Loucy (cell line): ENCODE measurements around the gene RSPO4.

Experiments used
- H2AFZ ChIP-seq: fragments of 200-600 bp; sonication (generic); 2 replicates; pipeline ENCODE4 v1.6.0; 2016; ENCODE audit warnings: antibody characterized with exemption, mild to moderate bottlenecking, low read length, moderate library complexity
- H3F3A ChIP-seq: fragments of 200-600 bp; 2 replicates; pipeline ENCODE4 v1.6.0; 2016; ENCODE audit warnings: antibody characterized with exemption, low read depth, mild to moderate bottlenecking
- H3K27me3 ChIP-seq: fragments of 200-600 bp; sonication (generic); 2 replicates; pipeline ENCODE4 v1.6.1; 2014; ENCODE audit warnings: low read length, mild to moderate bottlenecking; ENCODE audit not compliant: insufficient read depth, poor library complexity, severe bottlenecking
- H3K36me3 ChIP-seq: fragments of 200-600 bp; sonication (generic); 2 replicates; pipeline ENCODE4 v1.6.1; 2016; ENCODE audit warnings: low read length; ENCODE audit not compliant: insufficient read depth
- H3K4me1 ChIP-seq: fragments of 200-600 bp; sonication (generic); 2 replicates; pipeline ENCODE4 v1.5.1; 2014; ENCODE audit warnings: low read length, mild to moderate bottlenecking; ENCODE audit not compliant: insufficient read depth, poor library complexity, severe bottlenecking
- H3K4me2 ChIP-seq: fragments of 200-600 bp; sonication (generic); 2 replicates; pipeline ENCODE4 v1.6.0; 2014; ENCODE audit warnings: antibody characterized with exemption, low read length, low read depth, mild to moderate bottlenecking; ENCODE audit not compliant: poor library complexity, severe bottlenecking
- H3K4me3 ChIP-seq: fragments of 200-600 bp; sonication (generic); 2 replicates; pipeline ENCODE4 v1.5.1; 2014; ENCODE audit warnings: low read length, mild to moderate bottlenecking, mixed read lengths; ENCODE audit not compliant: poor library complexity, severe bottlenecking
- H3K79me2 ChIP-seq: fragments of 200-600 bp; sonication (generic); 2 replicates; pipeline ENCODE4 v1.6.1; 2014; ENCODE audit warnings: low read length; ENCODE audit not compliant: insufficient read depth
- H3K9ac ChIP-seq: fragments of 200-600 bp; sonication (generic); 2 replicates; pipeline ENCODE4 v1.6.0; 2014; ENCODE audit warnings: mild to moderate bottlenecking, low read depth, low read length, moderate library complexity; ENCODE audit not compliant: poor library complexity, severe bottlenecking
- H3K9me2 ChIP-seq: fragments of 200-600 bp; sonication (generic); replicated peaks from 2 replicates; pipeline ENCODE4 v1.6.1; 2016; ENCODE audit warnings: low read depth, low read length, mixed read lengths
- H3K9me3 ChIP-seq: fragments of 200-600 bp; sonication (generic); 2 replicates; pipeline ENCODE4 v1.6.1; 2014; ENCODE audit warnings: mild to moderate bottlenecking, antibody characterized with exemption, low read length, low read depth; ENCODE audit not compliant: insufficient read depth
- H4K20me1 ChIP-seq: fragments of 200-600 bp; sonication (generic); 2 replicates; pipeline ENCODE4 v1.6.0; 2014; ENCODE audit warnings: antibody characterized with exemption, low read length, mild to moderate bottlenecking; ENCODE audit not compliant: insufficient read depth, poor library complexity, severe bottlenecking
- CTCF ChIP-seq: fragments of 200-600 bp; sonication (generic); conservative IDR thresholded peaks from 2 replicates; pipeline ENCODE4 v1.5.1; 2014; ENCODE audit warnings: mild to moderate bottlenecking, antibody characterized with exemption, low read length
- EZH2phosphoT487 ChIP-seq: fragments of 200-600 bp; IDR thresholded peaks from 2 replicates; pipeline ENCODE4 v1.6.1; 2018; ENCODE audit warnings: antibody characterized with exemption, mild to moderate bottlenecking, moderate library complexity, borderline replicate concordance

Gene RSPO4

GRCh38 chr20:921068-921467 lies 81.0 kb downstream of the RSPO4 start:
- Histone ChIP-seq H3K9ac (no peak overlapping the region), H3K79me2 (no peaks in the 10 kb centered on the region), H4K20me1 (no peaks in the 10 kb centered on the region), H3K4me3 (no peak overlapping the region), H3F3A (no peaks in the 10 kb centered on the region), H3K36me3 (no peaks in the 10 kb centered on the region), H2AFZ (no peak overlapping the region), H3K4me1 (no peaks in the 10 kb centered on the region), H3K9me2 (no peaks in the 10 kb centered on the region), H3K9me3 (no peaks in the 10 kb centered on the region), H3K4me2 (no peak overlapping the region), H3K27me3 (no peaks in the 10 kb centered on the region)
- no peak for TF ChIP-seq CTCF
- TF ChIP-seq EZH2phosphoT487, result no peak

GRCh38 chr20:920311-920710 lies 81.8 kb downstream of the RSPO4 start:
- H3K79me2 ChIP-seq, result no peaks in the 10 kb centered on the region
- H3K4me3 ChIP-seq, result no peak overlapping the region
- H3K9ac ChIP-seq, result no peak overlapping the region
- no peak overlapping the region for H3K4me2 ChIP-seq
- TF ChIP-seq EZH2phosphoT487, result no peak
- no peak for TF ChIP-seq CTCF
- H3K36me3 ChIP-seq, result no peaks in the 10 kb centered on the region
- H3K27me3 ChIP-seq, result no peaks in the 10 kb centered on the region
- no peaks in the 10 kb centered on the region for H3K9me2 ChIP-seq
- no peaks in the 10 kb centered on the region for H4K20me1 ChIP-seq
- no peaks in the 10 kb centered on the region for H3K4me1 ChIP-seq
- H3K9me3 ChIP-seq, result no peaks in the 10 kb centered on the region
- H3F3A ChIP-seq, result no peaks in the 10 kb centered on the region
- H2AFZ ChIP-seq, result no peak overlapping the region

GRCh38 chr20:919491-919916 lies 82.6 kb downstream of the RSPO4 start:
- H3K9me3 ChIP-seq, result no peaks in the 10 kb centered on the region
- H3K27me3 ChIP-seq, result no peaks in the 10 kb centered on the region
- no peaks in the 10 kb centered on the region for H4K20me1 ChIP-seq
- no peaks in the 10 kb centered on the region for H3K4me1 ChIP-seq
- TF ChIP-seq CTCF, result no peak
- TF ChIP-seq EZH2phosphoT487, result no peak
- no peaks in the 10 kb centered on the region for H3F3A ChIP-seq
- no peaks in the 10 kb centered on the region for H3K36me3 ChIP-seq
- no peak overlapping the region for H3K9ac ChIP-seq
- no peak overlapping the region for H2AFZ ChIP-seq
- no peak overlapping the region for H3K4me3 ChIP-seq
- H3K79me2 ChIP-seq, result no peaks in the 10 kb centered on the region
- H3K4me2 ChIP-seq, result no peak overlapping the region
- no peaks in the 10 kb centered on the region for H3K9me2 ChIP-seq
